ENCODE results near the gene ROR1.

ROR1 gene

DNA sequence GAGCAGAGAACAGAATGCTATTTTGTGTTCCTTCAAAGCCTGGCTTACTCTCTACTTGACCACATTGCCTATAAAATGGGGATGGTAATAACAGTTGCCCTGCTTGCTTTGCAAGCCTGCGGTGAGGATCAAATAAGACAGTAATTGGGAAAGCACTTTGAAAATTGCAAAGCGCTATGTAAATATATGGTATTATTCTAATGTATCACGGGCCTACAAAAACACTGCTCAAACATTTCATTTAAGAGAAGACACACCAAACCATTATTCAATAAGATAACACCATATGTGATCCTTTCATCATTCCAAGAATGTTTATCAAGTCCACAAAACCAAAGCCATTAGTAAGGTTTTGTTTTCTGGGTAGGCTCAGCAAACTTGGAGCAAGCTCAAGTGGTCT, 208.4 kb downstream of the ROR1 start:
- DNase-seq: no peak

DNA sequence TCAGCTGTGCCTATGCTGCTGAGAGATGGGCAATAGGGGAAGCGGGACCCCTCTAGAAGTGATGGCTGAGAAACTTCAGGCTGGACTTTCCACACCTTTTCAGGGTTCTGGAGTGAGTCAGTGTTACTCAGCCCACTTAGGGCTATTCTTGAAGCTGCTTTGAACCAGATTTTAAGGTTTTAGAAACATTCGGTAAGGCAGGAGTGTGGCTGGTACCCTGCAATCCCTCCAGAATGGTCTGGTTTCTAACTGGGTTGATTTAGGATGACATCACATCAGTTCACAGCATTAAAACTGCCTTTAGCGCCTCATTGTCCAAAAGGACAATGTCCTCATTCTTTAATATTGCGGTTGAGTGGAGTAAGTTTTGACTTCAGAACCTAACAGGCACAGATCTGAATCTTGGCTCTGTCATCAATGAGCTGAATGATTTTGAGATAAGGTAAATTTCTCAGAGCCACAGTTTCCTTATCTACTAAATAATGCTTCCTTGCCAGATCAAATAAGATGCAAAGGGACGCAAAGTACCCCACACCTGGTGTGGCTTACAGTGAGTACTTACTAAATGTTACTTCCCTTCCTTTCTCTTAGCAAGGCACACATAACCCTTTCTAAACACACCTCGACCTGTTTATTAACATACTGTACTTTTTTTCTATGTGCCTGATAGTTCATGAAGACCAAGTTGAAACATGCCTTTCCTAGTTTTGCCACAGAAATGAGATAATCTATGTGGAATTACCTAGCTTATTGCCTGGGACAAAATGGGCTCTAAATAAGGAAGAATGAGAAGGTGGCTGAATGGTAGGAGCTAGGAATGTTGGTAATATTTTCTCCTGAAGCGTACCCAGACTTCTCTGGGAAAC, 209.8 kb downstream of the ROR1 start:
- no peak for DNase-seq

DNA sequence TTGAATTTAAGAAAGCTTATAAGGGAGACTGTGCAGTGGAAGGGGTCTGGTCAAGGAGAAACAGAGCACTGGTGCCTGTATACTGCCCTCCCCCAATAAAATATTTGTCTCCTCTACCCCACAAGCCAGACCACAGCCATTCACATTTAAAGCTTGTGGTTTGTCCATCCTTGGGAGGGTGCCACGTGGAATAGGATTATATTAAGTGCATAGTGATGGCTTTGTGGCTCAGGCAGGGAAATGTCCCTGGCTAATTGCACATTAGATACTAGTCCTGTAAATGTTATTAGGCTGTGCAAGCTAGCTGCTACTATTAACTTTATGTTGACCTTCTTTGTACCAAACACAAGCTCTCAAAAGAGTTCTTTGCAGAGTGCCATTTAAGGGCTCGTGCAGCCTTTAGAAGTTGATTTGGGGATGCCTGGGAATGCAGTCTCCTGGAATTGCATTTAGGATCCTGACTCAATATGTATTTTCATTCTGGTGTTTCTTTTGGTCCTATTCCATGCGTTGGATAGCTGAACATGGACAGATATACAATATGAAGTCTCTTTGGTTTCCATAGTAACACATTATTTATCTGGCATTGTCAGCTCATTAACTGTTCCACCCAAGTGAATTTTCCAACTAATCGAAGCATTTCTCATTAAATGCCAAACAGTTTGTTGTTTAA, 210.6 kb downstream of the ROR1 start:
- no peak for DNase-seq

DNA sequence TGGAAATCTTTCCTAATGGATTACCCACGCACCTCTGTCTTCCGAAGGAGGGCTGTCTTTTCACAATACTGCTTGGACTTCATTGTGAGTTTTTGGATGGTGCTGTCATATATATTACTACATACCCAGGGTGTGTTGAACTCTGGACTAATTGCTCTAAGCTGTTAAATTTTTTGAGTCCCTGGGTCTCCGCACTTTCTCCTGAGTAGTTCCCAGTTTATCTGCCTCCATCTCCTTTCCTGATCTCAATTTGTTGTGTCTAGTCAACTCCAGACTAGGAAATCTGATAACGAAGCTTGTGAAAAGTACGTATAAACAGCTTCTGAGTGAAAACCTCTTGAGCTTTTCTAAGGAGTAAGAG, 211.1 kb downstream of the ROR1 start:
- no peak for DNase-seq

DNA sequence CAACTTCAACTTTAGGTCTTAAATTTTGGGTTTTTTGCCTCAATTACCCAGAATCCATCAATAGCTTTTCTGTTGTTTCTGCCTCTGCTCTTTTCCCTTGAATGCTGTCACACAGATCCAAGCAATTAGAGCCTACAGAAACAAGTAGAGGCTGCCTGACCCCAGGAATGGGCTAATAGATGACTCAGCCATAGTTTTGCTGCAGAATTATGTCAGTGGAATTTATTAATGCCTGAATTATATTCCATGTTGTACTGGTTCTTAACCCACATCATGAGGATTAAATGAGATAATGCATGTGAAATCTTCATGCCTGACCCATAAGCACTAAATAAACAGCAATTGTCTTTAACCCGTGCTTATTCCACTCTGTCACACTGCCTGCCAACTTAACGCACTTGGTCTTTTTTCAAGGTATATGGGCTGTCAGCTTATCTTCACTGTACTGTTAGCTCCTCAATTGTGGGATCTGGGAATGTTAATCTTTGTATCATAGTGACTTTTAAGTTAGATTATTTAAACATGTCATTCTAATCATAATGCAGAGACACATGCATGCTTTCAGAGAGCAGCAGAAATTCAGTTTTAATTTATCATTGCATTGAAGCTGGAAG, 213.3 kb downstream of the ROR1 start:
- DNase-seq: no peak

DNA sequence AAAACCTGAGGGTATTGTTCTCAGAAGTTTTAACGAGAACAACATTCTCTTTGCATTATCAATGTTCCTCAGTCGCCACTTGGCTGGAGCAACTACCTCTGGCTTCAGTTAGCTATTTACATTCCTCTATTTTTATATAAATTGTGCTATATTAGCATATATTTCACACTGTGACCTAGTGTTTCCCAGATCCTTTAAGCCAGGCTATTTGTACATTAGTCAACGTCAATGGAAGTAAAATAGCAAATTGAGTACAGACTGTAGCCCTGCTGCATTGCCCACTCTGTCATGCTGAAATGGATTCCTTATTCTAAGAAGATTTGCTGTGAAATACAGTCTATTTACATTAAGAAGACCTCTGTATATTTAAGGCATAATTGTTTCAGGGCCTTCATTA, 213.8 kb downstream of the ROR1 start:
- no peak for DNase-seq

DNA sequence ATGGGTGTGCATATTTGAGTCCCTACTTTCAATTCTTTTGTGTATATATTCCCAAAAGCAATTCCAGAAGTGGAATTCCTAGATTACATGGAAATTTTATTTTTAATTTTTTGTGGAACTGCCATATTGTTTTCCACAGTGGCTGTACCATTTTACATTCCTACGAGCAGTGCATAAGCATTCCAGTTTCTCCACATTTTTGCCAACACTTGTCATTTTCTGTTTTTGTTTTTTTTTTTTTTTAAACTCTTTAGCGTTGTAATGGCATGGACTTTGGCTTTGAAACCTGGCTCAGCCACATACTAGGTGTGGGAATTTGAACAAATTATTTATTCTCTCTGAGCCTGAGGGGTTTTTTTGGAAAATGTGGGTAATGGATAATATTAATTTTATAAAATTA, 215.1 kb downstream of the ROR1 start:
- no peak for DNase-seq

DNA sequence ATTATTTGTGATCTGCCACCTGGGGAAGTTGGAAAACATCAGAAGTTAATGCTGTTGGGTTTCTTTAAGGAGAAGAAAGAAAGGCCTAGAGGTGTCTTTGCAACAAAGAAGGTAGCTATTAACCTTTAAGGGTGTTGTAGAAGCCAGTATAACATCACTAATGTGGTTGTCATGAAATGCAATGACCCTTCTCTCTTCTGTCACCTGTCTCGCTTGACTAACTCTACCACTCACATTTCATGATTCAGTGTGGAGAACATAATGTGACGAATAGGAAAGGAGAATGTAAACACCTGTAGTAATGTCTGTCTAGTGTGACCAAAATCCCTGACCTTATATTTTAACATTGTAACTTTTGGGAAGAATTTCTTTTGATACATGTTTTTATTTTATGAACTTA, 217.9 kb downstream of the ROR1 start:
- DNase-seq: no peak

DNA sequence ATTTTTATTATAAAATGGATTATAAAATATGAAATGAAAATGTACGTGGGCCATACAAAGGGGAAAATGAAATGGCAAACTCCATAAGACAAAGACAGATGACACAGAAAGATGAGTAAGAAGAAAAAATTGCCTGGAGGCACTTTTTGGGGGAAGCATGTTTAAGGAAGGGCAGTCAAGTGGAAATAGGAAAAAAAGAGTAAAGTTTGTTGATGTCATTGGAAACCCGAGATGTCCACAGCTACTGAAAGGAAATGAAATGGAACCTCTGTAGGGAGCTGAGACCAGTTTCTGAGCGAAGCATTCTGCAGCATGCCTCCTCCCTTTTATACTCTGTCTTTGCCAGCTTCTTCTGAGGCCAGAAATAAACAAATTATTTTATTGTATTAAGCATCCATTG, 226.2 kb downstream of the ROR1 start:
- DNase-seq: no peak

DNA sequence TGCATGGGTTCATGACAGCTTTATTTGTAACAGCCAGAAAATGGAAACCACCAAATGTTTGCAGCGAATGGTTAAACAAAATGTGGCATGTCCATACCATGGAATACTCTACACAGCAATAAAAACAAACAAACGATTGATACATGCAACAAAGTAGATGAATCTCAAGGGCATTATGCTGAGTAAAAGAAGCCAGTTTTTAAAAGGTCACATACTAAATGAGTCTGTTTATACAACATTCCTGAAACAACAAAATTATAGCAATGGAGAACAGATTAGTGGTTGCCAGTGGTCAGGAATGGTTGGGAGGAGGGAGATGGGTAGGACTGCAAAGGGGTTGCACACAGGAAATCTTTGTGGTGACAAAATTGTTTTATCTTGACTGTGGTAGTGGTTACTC, 227.2 kb downstream of the ROR1 start:
- no peak for DNase-seq

DNA sequence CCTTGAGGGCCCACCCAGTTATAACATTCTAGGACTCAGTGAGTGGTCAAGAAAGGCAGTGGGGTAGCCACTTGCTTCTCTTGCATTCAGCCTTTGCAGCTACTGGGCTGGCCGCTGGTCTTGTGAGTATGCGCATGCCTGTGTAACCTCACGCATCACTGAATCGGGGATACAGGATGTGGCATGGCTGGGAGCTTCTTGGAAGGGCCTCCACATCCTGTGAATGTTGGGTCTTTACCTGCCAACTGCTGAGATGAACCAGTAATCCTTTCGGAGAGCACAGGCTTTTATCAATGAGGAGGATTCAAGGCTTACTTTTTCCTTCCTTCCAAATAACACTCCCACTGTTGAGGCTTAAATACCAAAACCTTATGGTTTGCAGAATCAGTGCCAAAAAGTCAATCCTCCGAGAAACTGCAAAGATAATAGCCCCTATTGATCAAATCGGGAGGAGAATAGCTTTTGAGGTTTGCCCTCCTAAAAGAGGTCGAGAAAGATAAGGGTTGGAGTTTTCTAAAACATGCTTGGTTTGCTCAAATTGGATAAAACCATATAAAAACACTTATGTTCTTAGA, 230.7 kb downstream of the ROR1 start:
- no peak for DNase-seq

DNA sequence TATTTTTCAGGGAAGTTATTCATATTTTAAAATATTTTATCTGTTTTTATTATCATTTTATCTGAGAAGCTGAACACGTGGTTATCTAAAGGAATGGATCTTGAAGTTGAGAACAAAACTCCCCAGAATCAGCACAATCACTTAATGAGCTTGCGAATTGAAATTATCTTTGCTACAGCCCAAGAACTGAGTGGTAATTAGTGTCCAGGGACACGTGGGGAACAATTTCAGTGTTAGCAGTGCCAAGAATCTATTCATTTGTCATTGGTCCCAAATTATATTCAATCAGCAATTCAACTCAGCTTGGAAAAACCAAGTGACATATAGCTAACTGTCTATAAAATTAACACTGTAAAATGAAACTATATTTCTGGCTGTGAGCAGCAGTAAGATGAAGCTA, 232.0 kb downstream of the ROR1 start:
- peak; percentile 8 for DNase-seq

DNA sequence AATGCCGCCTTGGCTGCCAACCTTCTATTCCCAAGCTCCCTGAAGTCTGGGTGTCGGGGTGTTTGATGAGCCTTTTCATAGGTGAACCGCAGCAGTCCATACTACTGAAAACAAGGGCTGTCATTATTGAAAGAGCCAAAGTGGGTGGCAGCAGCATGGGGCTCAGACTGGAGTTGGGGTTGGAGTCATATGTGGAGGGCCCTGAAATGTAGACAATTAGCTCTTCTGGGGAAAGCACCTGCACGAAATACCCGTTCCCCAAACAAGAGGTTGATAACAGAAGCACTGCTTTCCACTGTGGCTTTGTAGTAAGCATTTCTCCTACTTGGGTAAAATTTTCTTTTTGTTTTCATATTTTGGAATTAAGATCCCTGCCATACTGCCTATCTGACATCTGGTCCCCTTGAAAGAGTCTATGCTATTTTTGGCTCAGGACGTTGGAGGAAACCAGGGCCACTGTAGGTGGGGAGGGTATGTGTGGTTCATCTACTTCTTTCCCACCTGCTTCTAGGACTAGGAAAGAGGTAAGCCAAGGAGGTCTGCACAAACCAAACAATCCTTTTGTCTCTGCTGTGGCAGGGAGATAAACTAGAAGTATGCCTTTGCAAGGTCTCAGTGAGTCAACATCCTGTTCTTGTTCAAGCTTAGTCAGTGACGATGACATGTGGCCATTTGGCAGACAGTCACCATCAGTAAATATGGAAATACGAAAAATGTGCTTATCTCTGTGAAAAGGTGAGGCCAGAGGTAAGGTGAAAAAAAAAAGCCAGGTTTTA, 232.6 kb downstream of the ROR1 start:
- DNase-seq: peak; percentile 77

DNA sequence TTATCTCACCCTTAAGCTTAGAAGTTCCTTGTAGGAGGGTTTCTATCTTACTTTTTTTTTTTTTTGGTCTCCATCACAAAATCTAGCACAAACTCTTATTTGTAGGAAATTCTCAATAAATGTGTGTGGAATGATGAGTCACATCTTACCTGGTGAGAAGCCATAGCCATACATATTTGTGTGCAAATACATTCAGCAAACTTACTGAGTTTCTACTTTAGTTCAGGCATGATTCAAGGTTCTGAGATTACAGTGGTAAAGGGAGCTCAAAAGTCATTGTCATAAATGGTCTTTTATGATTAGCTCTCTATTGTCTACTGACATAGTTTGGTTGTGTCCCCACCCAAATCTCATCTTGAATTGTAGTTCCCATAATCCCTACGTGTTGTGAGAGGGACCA, 236.5 kb downstream of the ROR1 start:
- DNase-seq: no peak

DNA sequence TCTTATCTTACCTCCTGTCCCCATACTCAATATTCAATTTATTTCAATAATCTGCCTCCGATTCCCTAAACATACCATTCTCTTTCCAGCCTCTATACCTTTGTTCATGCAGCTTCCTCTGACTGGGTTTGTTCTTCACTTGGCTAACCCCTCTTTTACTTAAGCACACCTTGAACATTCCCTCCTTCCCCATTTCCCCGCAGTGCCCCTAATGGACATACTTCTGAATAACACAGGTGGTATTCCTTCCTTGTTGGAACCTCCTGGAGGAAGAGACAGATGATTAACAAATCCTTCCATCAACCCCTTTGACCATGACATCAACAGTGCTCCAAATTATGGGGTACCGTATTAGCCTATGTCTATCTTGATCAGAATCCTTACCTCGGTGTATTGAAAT, 239.6 kb downstream of the ROR1 start:
- DNase-seq: no peak

DNA sequence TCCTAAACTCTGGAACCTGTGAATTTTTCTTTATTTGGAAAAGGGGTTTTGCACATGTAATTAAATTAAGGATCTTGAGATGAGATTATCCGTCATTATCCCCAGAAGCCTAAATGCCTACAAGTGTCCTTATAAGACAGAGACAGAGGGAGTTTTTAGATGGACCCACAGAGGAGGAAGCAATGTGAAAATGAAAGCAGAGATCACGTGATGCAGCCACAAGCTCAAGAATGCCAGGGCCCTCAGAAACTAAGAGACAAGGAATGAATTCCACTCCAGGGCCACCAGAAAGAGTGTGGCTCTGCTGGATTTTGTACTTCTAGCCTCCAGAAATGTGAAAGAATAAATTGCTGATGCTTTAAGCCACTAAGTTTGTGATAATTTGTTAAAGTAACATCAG, 246.0 kb downstream of the ROR1 start:
- DNase-seq: peak; percentile 73

DNA sequence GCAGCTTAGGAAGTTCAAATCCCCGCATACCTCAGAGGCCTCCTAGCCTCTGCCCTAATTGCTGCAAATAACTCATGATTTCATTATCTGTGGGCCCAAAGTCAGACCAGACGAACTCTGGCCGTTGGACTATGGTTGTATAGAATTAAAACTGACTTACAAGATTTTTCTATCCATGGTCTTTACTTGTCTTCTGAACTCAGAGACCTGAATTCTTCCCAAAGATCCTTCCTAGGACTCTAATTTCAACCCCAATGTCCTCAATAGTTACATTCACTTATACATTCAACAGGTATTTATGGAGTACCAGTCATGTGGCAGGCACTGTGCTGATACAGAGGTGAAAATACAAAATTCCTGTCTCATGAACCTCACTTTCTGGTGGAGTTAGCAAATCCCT, 247.2 kb downstream of the ROR1 start:
- DNase-seq: no peak

DNA sequence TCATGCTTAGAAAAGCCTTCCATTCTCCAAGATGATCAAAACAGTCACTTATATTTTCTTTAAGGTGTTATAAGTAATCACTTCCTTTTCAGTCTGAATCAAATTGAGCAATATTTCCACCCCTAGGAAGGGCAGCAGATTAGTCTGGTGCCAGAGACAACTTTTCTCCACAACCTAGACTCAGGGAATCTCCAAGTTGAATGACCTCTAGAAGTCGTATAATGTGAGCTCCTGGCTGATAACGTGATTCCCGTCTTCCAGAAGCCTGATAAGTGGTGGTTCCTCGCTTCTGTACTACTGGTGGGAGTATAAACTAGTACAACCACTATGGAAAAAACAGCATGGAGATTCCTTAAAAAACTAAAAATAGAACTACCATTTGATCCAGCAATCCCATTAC, 251.2 kb downstream of the ROR1 start:
- DNase-seq: no peak

DNA sequence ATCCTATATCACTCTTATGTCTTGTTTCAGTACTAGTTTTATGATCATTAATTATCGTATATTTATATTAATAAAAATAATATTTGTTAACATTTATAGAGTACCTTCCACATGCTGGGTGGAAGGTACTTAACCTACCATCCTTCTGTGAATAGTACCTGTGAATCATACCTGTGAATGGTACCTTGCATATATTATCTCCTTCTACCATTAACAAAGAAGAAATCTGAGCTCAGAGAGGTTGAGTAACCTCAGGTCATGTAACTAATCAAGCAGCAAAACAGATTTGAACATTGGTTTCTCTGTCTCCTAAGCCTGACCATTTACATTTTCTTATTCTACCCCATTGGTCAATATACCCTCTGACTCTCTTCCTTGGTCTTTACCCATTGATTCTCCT, 255.2 kb downstream of the ROR1 start:
- no peak for DNase-seq

DNA sequence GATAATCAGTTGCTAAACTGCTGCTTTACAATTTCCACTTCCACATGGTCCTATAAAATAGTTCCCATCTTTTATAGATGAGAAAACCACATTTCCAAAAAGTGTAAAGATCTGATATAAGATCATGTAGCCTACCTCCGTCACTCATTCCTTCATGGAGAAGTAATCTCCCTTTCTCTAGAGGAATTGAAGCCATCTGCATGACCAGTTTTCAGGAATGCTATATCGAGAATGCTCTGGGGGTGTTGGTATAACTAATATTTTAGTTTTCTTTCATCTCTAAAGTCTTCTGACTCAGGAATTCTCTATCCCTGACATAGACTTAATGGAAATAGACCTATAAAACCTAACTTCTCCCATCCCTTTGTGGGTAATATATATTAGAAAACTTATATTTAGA, 256.6 kb downstream of the ROR1 start:
- DNase-seq: no peak

DNA sequence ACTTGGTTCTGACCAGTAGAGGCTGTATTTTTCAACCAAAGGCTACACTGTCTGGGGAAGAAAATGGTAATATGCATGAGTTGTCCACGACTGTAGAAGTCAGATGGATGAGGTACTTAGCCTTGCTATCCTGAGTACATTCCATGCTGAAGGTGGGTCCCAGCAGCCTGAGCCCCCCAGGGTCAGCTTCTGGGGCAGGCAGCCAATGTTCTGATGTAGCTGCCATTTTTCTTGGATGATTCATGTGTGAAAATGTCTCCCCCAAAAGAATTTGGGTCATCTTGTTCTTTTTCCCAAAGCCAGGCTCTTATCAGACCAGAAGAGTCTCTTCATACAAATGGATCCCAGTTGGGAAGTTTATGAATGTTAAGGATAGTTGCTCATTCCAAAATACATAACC, 257.4 kb downstream of the ROR1 start:
- no peak for DNase-seq

DNA sequence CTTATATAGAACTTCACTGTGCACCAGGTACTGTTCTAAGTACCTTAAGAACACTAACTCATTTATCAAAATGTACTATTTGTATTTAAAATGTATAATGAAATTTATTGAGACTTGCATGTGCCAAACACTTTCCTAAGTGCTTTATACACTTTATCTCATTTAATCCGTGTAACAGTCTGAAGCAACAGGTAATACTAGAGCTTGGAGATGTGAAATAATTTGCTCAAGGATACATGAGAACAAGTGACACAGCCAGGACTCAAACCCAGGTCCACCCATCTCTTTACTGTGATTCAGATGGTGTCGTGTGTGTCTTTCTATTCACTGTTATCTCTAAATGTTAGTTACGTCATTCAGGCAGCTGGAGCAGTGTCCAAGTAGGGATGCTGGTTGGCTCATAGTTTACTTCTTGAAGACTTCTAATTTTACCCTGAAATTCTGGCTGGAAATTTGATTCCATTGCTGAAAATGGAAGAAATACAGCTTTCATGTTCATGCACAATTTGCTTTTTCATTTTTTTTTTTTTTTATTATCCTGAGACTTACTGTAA, 259.9 kb downstream of the ROR1 start:
- DNase-seq: no peak

DNA sequence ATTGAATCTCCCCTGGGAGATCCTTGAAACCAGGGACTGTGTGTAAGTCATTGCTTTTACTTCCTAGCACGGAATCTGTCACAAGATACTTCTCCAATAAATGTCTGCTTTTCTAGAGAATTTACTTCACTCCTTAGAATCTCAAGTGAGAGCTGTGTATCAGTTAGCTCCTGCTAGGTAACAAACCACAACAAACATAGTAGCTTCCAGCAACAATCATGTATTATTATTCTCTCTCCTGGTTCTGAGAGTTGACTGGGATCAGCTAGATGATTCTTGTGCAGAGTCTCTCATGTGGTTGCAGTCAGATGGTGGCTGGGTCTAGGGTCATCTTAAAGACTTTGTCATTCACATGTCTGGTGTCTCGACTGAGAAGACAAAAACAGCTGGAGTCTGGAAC, 262.7 kb downstream of the ROR1 start:
- DNase-seq: no peak

Measured in RPMI8226 (cell line).